Astrocyte (in vitro differentiated cells and primary cell): ENCODE data around the gene HMG20A. TPM values are rescaled to one million over a fixed set of nuclear protein-coding genes. Genes with fewer than 3 reads are reported as not detected.

Experiments used
- DNase-seq: peaks from one replicate; pipeline ENCODE4 v3.0.0-alpha.2; 2010; ENCODE audit warnings: low read depth
- FAIRE-seq: peaks from 2 replicates; lab custom pipeline; 2011; peaks lifted over from hg19 to GRCh38; lab: Jason Lieb, UNC
- H2AFZ ChIP-seq: 2 replicates; pipeline ENCODE4 v1.6.0; 2012; ENCODE audit warnings: low read depth, low read length, inconsistent platforms
- H3K27ac ChIP-seq: 2 replicates; pipeline ENCODE4 v1.5.1; 2011; ENCODE audit warnings: low read depth, low read length, inconsistent platforms
- H3K27me3 ChIP-seq: 2 replicates; pipeline ENCODE4 v1.6.0; 2011; ENCODE audit warnings: low read length, inconsistent platforms; ENCODE audit not compliant: insufficient read depth
- H3K36me3 ChIP-seq: 2 replicates; pipeline ENCODE4 v1.5.1; 2011; ENCODE audit warnings: low read length, inconsistent platforms; ENCODE audit not compliant: insufficient read depth
- H3K4me1 ChIP-seq: 2 replicates; pipeline ENCODE4 v1.5.1; 2011; ENCODE audit warnings: low read length, inconsistent platforms; ENCODE audit not compliant: insufficient read depth
- H3K4me2 ChIP-seq: 2 replicates; pipeline ENCODE4 v1.6.0; 2012; ENCODE audit warnings: low read length, inconsistent platforms
- H3K4me3 ChIP-seq: 2 replicates; pipeline ENCODE4 v1.5.1; 2011; ENCODE audit warnings: low read depth, mild to moderate bottlenecking, low read length, inconsistent platforms; ENCODE audit not compliant: insufficient read depth
- H3K79me2 ChIP-seq: 2 replicates; pipeline ENCODE4 v1.6.0; 2012; ENCODE audit warnings: mild to moderate bottlenecking, low read length, inconsistent platforms; ENCODE audit not compliant: insufficient read depth
- H3K9ac ChIP-seq: 2 replicates; pipeline ENCODE4 v1.6.0; 2012; ENCODE audit warnings: mild to moderate bottlenecking, low read length, inconsistent platforms
- H3K9me3 ChIP-seq: 2 replicates; pipeline ENCODE4 v1.5.1; 2012; ENCODE audit warnings: low read depth, mild to moderate bottlenecking, low read length, inconsistent platforms; ENCODE audit not compliant: insufficient read depth
- H4K20me1 ChIP-seq: 2 replicates; pipeline ENCODE4 v1.6.0; 2012; ENCODE audit warnings: low read length, inconsistent platforms; ENCODE audit not compliant: insufficient read depth
- H3K27ac Mint-ChIP-seq: one replicate; pipeline ENCODE4 v1.8.0; 2021; ENCODE audit warnings: mild to moderate bottlenecking, mixed read lengths; ENCODE audit not compliant: unreplicated experiment
- H3K27me3 Mint-ChIP-seq: one replicate; pipeline ENCODE4 v1.8.0; 2021; ENCODE audit warnings: low read depth, mixed read lengths; ENCODE audit not compliant: unreplicated experiment
- H3K36me3 Mint-ChIP-seq: one replicate; pipeline ENCODE4 v1.8.0; 2021; ENCODE audit warnings: low read depth, mixed read lengths; ENCODE audit not compliant: unreplicated experiment
- H3K4me1 Mint-ChIP-seq: one replicate; pipeline ENCODE4 v1.8.0; 2021; ENCODE audit warnings: low read depth, mixed read lengths; ENCODE audit not compliant: unreplicated experiment
- H3K4me3 Mint-ChIP-seq: one replicate; pipeline ENCODE4 v1.8.0; 2021; ENCODE audit warnings: mild to moderate bottlenecking, moderate library complexity, mixed read lengths; ENCODE audit not compliant: unreplicated experiment
- H3K9me3 Mint-ChIP-seq: one replicate; pipeline ENCODE4 v1.8.0; 2021; ENCODE audit warnings: mild to moderate bottlenecking, mixed read lengths; ENCODE audit not compliant: unreplicated experiment
- EZH2 ChIP-seq: IDR thresholded peaks from 2 replicates; pipeline ENCODE4 v1.6.1; 2012; ENCODE audit warnings: mild to moderate bottlenecking, low read length, inconsistent platforms; ENCODE audit not compliant: insufficient read depth
- total RNA-seq: library from RNA; stranded (reverse); gene quantifications from 2 replicates; pipeline ENCODE4 v1.2.1, GENCODE V29; 2021
- TF ChIP-seq, protein P1 (sequence below): IDR thresholded peaks from 2 replicates; pipeline ENCODE4 v1.5.1; 2011; ENCODE audit warnings: low read depth, mild to moderate bottlenecking, inconsistent platforms, low read length, moderate library complexity; ENCODE audit not compliant: insufficient read depth

Gene HMG20A
- total RNA-seq, 1 donor from 2014 or later, result 47.4 TPM

GRCh38 chr15:77386626-77387025 lies 34.1 kb upstream of the HMG20A start:
- Mint-ChIP-seq H3K9me3 (no peaks in the 10 kb centered on the region), H3K4me1 (peaks cover 11% of the 10 kb centered on the region), H3K4me3 (no peak overlapping the region), H3K27me3 (no peaks in the 10 kb centered on the region), H3K27ac (no peak overlapping the region), H3K36me3 (no peaks in the 10 kb centered on the region)
- DNase-seq (no peak), FAIRE-seq (no peak)
- Histone ChIP-seq H3K79me2 (peaks cover 95% of the 10 kb centered on the region), H4K20me1 (peaks cover 97% of the 10 kb centered on the region), H3K4me2 (no peak overlapping the region), H3K4me3 (no peak overlapping the region), H3K9ac (no peak overlapping the region), H2AFZ (no peak overlapping the region), H3K36me3 (no peaks in the 10 kb centered on the region), H3K4me1 (no peaks in the 10 kb centered on the region), H3K27ac (no peak overlapping the region), H3K27me3 (no peaks in the 10 kb centered on the region), H3K9me3 (no peaks in the 10 kb centered on the region)
- TF ChIP-seq, protein P1, sequence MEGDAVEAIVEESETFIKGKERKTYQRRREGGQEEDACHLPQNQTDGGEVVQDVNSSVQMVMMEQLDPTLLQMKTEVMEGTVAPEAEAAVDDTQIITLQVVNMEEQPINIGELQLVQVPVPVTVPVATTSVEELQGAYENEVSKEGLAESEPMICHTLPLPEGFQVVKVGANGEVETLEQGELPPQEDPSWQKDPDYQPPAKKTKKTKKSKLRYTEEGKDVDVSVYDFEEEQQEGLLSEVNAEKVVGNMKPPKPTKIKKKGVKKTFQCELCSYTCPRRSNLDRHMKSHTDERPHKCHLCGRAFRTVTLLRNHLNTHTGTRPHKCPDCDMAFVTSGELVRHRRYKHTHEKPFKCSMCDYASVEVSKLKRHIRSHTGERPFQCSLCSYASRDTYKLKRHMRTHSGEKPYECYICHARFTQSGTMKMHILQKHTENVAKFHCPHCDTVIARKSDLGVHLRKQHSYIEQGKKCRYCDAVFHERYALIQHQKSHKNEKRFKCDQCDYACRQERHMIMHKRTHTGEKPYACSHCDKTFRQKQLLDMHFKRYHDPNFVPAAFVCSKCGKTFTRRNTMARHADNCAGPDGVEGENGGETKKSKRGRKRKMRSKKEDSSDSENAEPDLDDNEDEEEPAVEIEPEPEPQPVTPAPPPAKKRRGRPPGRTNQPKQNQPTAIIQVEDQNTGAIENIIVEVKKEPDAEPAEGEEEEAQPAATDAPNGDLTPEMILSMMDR, result no peak
- TF ChIP-seq EZH2, result no peak

DNA sequence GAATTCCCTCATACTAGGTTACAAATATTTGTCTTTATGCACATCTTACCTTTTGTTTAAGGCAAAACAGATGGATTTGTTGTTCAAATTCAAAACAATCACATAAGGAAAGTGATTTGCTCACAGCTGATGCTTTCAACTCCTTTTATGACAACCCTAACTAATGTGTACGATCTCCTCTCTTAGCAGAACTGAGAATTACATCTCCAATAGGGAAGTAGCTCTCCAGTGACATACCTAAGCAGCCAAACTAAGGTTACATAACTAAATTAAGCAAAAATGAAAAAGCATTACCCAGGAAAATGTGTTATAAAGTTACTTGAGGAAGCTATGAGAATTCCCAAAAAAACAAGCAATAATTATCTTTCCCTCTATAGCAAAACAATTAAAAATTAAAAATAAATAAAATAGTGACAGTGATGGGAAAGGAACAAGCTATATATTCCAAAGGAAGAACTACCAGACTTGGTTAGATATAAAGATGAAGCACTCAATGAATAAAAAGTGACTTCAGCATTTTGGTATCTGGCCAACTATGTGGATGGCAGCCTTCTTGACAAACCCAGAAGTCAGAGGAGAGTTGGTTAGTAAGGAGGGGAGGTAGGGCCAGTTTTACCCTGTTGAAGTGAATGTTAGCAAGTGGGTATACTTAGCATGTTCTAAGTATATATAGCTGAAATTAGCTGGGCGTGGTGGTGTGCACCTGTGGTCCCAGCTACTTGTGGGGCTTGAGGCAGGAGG lies 33.2 kb upstream of the HMG20A start:
- FAIRE-seq (no peak), DNase-seq (no peak)
- H3K27ac Mint-ChIP-seq, result no peak overlapping the region
- H3K27ac ChIP-seq, result no peak overlapping the region
- no peak overlapping the region for H2AFZ ChIP-seq
- no peaks in the 10 kb centered on the region for H3K27me3 Mint-ChIP-seq
- H3K4me1 ChIP-seq, result no peaks in the 10 kb centered on the region
- peaks cover 3% of the 10 kb centered on the region for H3K36me3 Mint-ChIP-seq
- H3K4me3 Mint-ChIP-seq, result no peak overlapping the region
- no peaks in the 10 kb centered on the region for H3K36me3 ChIP-seq
- H4K20me1 ChIP-seq, result peaks cover 97% of the 10 kb centered on the region
- no peaks in the 10 kb centered on the region for H3K27me3 ChIP-seq
- H3K4me1 Mint-ChIP-seq, result peaks cover 11% of the 10 kb centered on the region
- no peak overlapping the region for H3K9ac ChIP-seq
- no peak overlapping the region for H3K4me2 ChIP-seq
- TF ChIP-seq, protein P1, result no peak
- TF ChIP-seq EZH2, result no peak
- H3K9me3 ChIP-seq, result no peaks in the 10 kb centered on the region
- H3K4me3 ChIP-seq, result no peak overlapping the region
- no peaks in the 10 kb centered on the region for H3K9me3 Mint-ChIP-seq
- peaks cover 95% of the 10 kb centered on the region for H3K79me2 ChIP-seq

GRCh38 chr15:77391372-77391951 lies 29.2 kb upstream of the HMG20A start:
- Histone ChIP-seq H4K20me1 (peaks cover 96% of the 10 kb centered on the region), H3K79me2 (peaks cover 95% of the 10 kb centered on the region), H3K4me1 (no peaks in the 10 kb centered on the region), H3K36me3 (no peaks in the 10 kb centered on the region), H2AFZ (no peak overlapping the region), H3K27ac (no peak overlapping the region), H3K27me3 (no peaks in the 10 kb centered on the region), H3K9me3 (no peaks in the 10 kb centered on the region), H3K4me2 (no peak overlapping the region), H3K9ac (no peak overlapping the region), H3K4me3 (no peak overlapping the region)
- H3K27me3 Mint-ChIP-seq, result no peaks in the 10 kb centered on the region
- no peak for DNase-seq
- FAIRE-seq, result no peak
- H3K4me3 Mint-ChIP-seq, result no peak overlapping the region
- peaks cover 13% of the 10 kb centered on the region for H3K4me1 Mint-ChIP-seq
- peaks cover 8% of the 10 kb centered on the region for H3K36me3 Mint-ChIP-seq
- TF ChIP-seq EZH2, result no peak
- TF ChIP-seq, protein P1, result no peak
- H3K27ac Mint-ChIP-seq, result no peak overlapping the region
- no peaks in the 10 kb centered on the region for H3K9me3 Mint-ChIP-seq
